NAMALWA (cell line): ENCODE results near the gene TMEM44.

Source experiments
- DNase-seq: peaks from one replicate; pipeline ENCODE4 v3.0.0-alpha.2; 2015; ENCODE audit warnings: low spot score

TMEM44 gene

GRCh38 chr3:194579091-194579606 lies 54.1 kb downstream of the TMEM44 start:
- no peak for DNase-seq

GRCh38 chr3:194577986-194578905 lies 55.0 kb downstream of the TMEM44 start:
- DNase-seq = no peak

GRCh38 chr3:194575484-194576210 lies 57.6 kb downstream of the TMEM44 start:
- DNase-seq = no peak

GRCh38 chr3:194574639-194575483 lies 58.4 kb downstream of the TMEM44 start:
- DNase-seq = no peak

GRCh38 chr3:194573680-194574437 lies 59.4 kb downstream of the TMEM44 start:
- DNase-seq = peak; percentile 56

- DNase-seq = no peak
These were observed 60.2 kb downstream of the TMEM44 start for GRCh38 chr3:194572944-194573491.

GRCh38 chr3:194572143-194572789 lies 61.0 kb downstream of the TMEM44 start:
- DNase-seq = no peak

- no peak for DNase-seq
These were observed 61.6 kb downstream of the TMEM44 start for GRCh38 chr3:194571491-194572142.

- no peak for DNase-seq
These were observed 62.3 kb downstream of the TMEM44 start for GRCh38 chr3:194570898-194571297.

GRCh38 chr3:194570235-194570634 lies 63.0 kb downstream of the TMEM44 start:
- no peak for DNase-seq

- DNase-seq = no peak
These were observed 64.0 kb downstream of the TMEM44 start for GRCh38 chr3:194569252-194569651.

- DNase-seq = no peak
These were observed 67.5 kb downstream of the TMEM44 start for GRCh38 chr3:194565597-194566190.

- DNase-seq = no peak
These were observed 70.2 kb downstream of the TMEM44 start for GRCh38 chr3:194562986-194563385.

- DNase-seq = no peak
These were observed 71.8 kb downstream of the TMEM44 start for GRCh38 chr3:194561306-194561974.

- no peak for DNase-seq
These were observed 73.2 kb downstream of the TMEM44 start for GRCh38 chr3:194560047-194560446.

GRCh38 chr3:194559530-194559929 lies 73.7 kb downstream of the TMEM44 start:
- DNase-seq = no peak

- DNase-seq = no peak
These were observed 76.8 kb downstream of the TMEM44 start for GRCh38 chr3:194556086-194557056.
